ENCODE measurements around the gene DGKQ.
"Not testable (repeated sequence)": the region's sequence is repeated elsewhere in the genome, so short reads cannot be mapped to it uniquely, and the experiment has no call there.

DGKQ gene

GRCh38 chr4:949656-950055 lies 23.7 kb downstream of the DGKQ start:
- no peak for DNase-seq (ENCODE audit: low read depth)

- no peak for DNase-seq (ENCODE audit: low read depth)
Measured at GRCh38 chr4:948936-949300, 24.5 kb downstream of the DGKQ start.

DNA sequence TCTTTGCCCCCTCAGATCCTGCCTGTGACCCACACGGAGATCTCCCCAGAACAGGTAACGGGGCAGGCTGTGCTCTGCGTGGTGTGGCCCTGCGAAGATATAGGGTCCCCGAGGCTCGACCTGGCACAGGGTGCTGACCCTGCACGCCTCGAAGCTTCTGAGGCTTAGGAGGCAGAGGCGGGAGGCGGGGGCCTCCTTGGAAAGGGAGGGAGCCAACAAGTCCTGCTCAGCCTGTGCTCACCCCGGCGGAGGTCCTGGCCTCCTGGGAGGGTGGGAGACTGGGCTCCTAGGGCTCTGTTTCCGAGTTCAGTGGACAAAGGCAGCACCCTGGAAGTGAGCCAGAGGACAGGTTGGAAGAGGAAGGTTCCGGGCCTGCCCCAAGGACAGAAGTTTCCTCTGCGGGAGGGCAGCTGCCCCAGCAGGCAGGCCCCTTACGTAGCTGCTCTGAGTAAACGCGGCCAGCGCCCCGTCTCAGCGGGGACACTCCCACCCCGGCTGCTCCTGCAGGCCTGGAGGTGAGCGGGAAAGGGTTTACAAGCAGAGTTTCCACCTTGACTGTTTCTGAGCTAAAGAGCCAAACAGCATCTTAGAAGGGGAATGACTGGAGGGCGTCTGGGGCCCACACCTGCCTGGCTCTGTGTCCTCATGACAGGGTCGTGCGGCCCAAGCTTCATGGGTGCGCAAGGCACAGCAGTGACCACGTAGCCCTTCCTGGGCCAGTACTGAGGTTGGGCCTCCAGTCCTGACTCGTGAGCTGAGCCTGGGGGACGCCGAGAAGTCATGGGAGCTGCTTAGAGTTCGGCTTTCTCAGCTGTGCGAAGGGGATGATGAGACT lies 25.1 kb downstream of the DGKQ start:
- no peak for DNase-seq (ENCODE audit: low read depth)

DNA sequence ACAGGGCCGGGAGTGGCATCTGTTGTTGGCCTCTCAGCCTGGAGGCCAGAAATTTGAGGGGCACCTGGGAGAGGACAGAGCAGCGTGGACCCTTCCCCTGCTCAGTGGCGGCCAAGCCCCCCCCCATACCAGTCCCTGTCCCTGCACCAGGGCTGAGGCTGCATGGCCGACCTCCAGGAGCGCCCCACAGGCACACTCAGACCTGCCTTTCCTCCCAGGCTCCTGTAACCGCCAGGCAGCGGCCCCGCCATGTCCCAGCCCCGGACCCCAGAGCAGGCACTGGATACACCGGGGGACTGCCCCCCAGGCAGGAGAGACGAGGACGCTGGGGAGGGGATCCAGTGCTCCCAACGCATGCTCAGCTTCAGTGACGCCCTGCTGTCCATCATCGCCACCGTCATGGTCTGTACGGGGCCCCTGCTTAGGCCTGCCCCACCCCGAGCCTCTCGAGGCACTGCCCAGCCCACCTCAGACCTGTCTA lies 25.8 kb downstream of the DGKQ start:
- no peak for DNase-seq (ENCODE audit: low read depth)

DNA sequence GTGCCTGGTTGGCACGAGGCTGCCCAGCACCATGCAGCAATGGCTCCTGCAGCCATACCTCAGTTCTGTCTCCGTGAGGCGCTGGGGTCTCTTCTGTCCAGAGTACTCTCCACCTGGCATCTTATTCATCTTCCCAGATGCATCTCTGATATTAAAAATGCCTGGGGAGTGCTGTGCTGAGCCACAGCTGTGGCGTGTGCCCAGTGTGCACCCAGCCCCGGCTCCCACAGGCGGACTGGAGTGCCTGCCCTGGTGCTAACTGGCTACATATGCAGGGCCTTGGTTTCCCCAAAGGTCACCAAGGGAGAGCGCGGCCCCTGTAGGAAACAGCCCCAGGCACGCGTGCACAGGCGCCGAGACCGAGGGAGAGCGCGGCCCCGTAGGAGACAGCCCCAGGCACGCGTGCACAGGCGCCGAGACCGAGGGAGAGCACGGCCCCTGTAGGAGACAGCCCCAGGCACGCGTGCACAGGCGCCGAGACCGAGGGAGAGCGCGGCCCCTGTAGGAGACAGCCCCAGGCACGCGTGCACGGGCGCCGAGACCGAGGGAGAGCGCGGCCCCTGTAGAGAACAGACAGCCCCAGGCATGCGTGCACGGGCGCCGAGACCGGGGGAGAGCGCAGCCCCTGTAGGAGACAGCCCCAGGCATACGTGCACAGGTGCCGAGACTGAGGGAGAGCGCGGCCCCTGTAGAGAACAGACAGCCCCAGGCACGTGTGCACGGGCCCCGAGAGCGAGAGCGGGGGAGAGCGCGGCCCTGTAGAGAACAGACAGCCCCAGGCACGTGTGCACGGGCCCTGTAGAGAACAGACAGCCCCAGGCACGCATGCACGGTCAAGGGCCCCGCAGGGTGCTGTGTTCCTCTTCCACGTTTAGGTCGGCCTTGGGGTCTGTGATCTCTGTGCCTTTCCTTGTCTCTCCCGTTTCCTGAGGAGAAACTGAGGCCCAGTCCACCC lies 26.6 kb downstream of the DGKQ start:
- no peak for DNase-seq (ENCODE audit: low read depth)

DNA sequence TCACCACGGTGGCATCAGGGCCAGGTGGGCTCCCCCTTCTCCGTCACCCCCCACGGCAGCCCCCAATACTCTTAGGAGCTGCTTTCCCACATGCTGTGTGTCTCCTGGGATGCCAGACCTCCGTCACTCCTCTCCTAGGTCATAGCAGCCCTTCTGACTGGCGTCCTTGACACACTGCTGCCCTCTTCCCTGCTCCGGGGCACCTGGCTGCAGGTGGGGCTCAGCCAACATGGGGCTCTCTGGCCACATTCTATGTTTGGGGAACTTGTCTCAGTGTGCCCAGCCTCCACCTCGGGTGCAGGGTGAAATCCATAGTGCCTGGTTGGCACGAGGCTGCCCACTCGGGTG lies 27.3 kb downstream of the DGKQ start:
- no peak for DNase-seq (ENCODE audit: low read depth)

- DNase-seq (ENCODE audit: low read depth), result no peak
Measured at GRCh38 chr4:945274-946102, 27.9 kb downstream of the DGKQ start.

- DNase-seq (ENCODE audit: low read depth), result not testable (repeated sequence)
Measured at GRCh38 chr4:939508-939907, 33.9 kb downstream of the DGKQ start.

DNA sequence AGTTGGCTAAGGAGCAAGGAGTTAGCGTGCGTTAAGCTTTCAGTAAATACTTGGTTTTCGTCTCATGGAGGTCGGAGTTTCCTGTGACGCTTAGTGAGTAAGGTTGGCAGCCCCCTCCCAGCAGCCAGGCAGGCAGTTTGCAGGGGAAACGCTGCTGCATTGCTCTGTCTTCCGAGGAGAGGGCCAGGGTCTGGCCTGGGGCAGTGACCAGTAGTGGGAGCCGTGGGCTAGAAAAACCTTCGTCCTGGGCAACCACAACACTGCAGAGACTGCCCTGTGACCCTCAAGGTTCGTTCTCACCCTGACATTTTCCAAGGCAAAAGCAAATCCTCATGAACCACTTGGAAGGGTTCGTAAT lies 40.7 kb downstream of the DGKQ start:
- no peak for DNase-seq (ENCODE audit: low read depth)

DNA sequence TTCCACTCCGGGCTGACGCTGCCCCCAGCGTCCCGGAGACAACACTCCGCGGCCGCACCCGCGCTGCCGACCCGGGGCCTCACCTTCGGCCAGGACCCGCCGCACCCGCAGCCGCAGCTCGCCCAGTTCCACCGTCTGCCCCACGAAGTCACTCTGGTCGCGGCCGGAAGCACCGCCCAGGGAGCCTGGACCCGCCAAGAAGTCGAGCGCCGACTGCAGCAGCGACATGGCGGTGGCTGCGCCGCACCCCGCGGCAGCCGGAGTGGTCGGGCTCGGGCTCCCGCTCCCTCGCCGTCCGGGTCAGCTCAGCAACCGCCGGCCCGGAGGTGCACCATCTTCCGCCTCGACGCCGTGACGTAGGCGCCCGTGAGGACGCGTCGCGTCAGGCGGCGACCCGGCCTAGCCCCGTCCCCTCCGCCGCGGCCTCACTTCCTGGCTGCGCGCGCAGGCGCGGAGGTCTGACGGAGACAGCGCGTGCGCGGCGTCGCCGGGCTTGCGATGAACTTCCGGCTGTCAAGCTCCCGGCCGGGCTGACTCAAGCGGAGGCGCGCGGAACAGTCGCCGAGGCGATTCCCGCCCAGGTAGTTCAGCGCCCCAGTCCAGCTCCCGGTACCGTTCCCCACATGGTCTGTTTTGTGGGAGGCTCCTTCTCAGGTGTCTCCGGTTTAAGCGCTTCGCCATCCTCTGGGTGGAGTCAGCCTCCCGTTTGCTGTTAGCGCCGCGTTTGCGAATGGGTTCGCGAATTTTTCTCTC lies 41.2 kb downstream of the DGKQ start, which contains the start of the genes GAK and TMEM175:
Gene GAK, minus strand, starts transcription at position 357 of the 753 bp plus-strand sequence. Its CDS starts 129 bp downstream, at position 228.
Gene TMEM175, plus strand, starts transcription at position 501 of the 753 bp plus-strand sequence. CDS start 15,280 bp downstream, outside the sequence.
- peak; percentile 92 for DNase-seq (ENCODE audit: low read depth)

DNA sequence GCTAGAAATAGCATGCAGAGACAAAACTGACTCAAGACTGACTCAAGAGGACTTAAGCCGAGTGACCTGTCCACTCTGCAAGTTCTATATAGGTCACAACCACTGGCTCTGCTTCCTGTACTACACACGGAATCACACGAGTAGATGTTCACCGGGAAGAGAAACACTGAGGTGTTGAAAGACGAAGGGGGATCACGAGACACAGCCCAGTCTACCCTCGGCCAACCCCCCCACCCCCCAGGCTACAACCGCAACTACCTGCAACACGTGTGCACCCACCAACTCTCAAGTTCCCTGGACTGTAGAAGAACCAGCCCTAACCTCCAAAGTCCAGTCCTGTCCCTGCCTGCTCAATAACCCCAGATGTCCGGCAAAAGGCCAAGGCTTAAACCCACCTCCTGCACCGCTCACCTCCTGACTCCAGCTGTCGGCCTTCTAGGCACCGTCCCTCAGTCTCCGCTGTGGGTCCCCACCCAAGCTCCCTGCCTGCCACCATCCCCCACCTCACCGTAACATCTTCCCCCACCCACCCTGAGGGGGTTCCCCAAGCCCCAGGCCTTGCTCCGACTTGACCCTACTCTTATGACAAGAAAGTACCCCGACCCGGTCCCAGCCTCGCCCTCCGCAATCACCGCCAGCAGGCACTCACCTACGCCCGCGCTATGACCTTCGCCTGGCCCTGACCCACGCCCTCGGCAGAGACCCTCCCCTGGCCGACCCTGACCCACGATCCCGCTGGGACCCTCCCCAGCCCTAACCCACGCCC lies 42.0 kb downstream of the DGKQ start:
- no peak for DNase-seq (ENCODE audit: low read depth)

- DNase-seq (ENCODE audit: low read depth), result no peak
Measured at GRCh38 chr4:930827-931193, 42.6 kb downstream of the DGKQ start.

DNA sequence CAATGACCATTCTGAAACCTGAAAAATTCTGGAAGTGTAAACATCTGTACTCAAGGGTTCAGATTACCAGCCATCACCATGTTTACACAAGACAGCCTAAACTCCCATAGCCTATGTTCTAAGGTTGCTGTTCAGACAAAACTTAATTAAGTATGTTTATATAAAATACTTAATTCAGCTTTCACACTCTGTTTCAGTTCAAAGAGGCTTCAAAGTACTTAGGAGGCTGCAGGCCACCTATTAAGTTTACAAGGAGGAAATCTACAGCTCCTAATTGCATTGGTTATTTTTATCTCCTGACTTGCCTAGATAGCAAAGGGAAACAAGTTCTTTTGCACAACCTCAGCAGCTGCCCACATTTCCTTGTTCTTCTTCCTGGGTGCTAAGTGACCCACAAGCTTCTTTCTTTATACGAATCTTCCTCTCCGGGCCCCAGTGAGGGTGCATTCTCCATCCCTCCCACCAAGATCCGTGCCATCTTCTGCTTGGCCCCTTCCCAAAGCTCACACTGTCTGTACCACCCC lies 43.3 kb downstream of the DGKQ start:
- no peak for DNase-seq (ENCODE audit: low read depth)

DNA sequence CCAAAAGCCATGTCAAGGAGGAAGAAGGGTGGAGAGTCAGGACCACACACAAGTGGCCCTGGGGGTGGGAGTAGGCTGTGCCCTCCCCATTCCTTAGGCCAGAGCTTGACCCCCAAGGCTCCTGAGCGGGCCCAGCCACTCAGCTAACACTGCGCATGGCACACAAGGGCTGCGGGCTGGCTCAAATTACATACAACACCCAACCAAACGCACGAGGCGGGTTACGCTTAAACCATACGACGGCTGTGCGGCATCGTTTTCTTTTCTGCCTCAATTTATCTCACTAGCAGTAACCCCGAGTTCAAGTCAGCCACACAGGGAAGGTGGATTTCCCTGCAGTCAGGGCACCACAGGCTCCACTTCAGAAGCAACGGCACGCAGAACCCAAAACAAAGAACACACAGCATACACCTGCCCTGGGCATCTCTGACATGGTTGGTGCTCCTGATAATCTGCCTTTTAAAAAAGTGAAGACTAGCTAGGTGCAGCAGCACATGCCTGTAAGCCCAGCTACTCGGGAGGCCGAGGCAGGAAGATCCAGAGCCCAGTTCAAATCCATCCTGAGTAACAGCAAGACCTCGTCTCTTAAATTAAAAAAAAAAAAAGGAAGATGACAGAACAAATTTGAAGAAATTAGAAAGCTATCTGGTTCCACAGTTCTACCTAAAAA lies 44.1 kb downstream of the DGKQ start:
- no peak for DNase-seq (ENCODE audit: low read depth)

- DNase-seq (ENCODE audit: low read depth), result not testable (repeated sequence)
Measured at GRCh38 chr4:927566-927965, 45.8 kb downstream of the DGKQ start.

DNA sequence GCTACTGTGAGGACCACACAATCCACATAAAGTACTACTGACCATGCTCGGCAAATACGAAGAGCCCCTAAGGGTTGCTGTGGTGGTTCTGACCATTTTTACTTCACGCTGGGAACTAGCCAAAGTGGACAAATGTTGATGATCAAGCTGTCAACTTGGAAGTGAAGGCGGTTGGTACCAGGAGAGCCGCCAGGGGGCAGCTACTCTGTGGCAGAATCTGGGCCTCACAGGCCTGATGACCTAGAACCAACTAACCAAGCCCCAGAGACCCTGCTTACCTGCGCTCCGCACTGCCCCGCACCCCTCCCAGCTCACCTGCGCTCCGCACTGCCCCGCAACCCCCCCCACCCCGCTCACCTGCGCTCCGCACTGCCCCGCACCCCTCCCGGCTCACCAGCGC lies 46.8 kb downstream of the DGKQ start:
- no peak for DNase-seq (ENCODE audit: low read depth)

DNA sequence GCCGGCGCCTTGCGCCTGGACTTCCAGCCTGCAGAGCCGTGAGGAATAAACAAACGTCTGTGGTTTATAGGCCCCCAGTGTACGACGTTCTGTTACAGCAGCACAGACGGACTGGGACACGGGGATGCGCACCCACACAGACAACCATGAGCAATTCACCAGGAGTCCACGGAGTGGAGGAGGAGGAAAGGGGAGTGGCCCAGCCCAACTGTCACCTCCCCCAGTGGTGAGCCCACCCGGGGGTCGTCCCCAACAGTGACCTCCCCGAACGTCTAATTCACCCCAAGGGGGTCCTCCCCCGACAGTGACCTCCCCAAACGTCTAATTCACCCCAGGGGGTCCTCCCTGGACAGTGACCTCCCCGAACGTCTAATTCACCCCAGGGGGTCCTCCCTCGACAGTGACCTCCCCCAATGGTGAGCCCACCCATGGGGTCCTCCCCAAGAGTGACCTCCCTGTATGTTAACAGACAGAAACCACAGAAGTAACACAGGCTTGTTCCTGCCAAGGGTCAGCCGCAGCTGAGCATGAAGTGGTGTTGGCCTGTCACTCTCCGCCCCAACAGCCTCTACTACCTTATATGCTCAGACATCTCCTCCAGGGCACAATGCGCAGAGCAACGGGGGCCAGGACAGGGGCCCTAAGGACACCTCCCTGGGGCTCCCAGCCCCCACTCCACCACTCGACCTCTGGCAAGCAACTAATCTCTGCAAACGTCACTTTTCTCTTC lies 47.4 kb downstream of the DGKQ start:
- DNase-seq (ENCODE audit: low read depth), result no peak

GRCh38 chr4:925171-925570 lies 48.2 kb downstream of the DGKQ start:
- DNase-seq (ENCODE audit: low read depth), result no peak
